Activated T-cell treated with anti-CD3 and anti-CD28 coated beads, Interleukin-2, amount 50 U/mL, for 4 hours (primary cell): ENCODE results near the gene KCNIP4. TPM values are rescaled to one million over a fixed set of nuclear protein-coding genes. Genes with fewer than 3 reads are reported as not detected.
"Not testable (repeated sequence)": the region's sequence is repeated elsewhere in the genome, so short reads cannot be mapped to it uniquely, and the experiment has no call there.

Experiments
- ATAC-seq, 2 donors: fragments of 200-7000 bp; cut with Tn5 transposase; one replicate each; pipeline ENCODE4 v1.10.0; 2021
- DNase-seq: peaks from one replicate; pipeline ENCODE4 v3.0.0-alpha.2; 2020
- H3K27me3 Mint-ChIP-seq: one replicate; pipeline ENCODE4 v1.8.0; 2021; ENCODE audit warnings: low read depth, mixed read lengths
- H3K36me3 Mint-ChIP-seq: one replicate; pipeline ENCODE4 v1.8.0; 2022; ENCODE audit warnings: mixed read lengths; ENCODE audit not compliant: insufficient read depth
- H3K4me1 Mint-ChIP-seq: one replicate; pipeline ENCODE4 v1.8.0; 2021; ENCODE audit warnings: low read depth, mixed read lengths
- H3K4me3 Mint-ChIP-seq: one replicate; pipeline ENCODE4 v1.8.0; 2021; ENCODE audit warnings: mild to moderate bottlenecking, moderate library complexity, mixed read lengths
- H3K9me3 Mint-ChIP-seq: one replicate; pipeline ENCODE4 v1.8.0; 2021; ENCODE audit warnings: mixed read lengths
- total RNA-seq, 3 donors: library from RNA; stranded (reverse); gene quantifications; one replicate each; pipeline ENCODE4 v1.2.1, GENCODE V29; 2021

Gene KCNIP4
- total RNA-seq, 3 donors from 2014 or later, result not detected

DNA sequence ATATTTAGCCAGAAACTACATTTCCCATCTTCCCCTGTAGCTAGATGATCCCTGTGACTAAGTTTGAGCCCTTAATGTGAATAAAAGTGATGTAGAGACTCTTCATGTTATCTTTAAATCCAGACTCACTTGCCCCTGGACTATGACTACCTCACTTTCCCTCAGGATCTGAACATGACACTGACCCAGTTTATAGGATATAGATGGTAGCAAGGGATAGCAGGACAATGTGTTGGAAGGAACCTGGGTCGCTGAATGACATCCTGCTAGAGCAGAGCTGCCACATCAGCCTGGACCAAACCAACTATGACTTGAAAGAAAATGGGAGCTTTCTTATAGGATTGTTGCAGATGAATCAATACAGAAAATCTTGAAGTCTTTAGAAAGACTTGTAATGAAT lies 1110.1 kb downstream of the KCNIP4 start:
- no peak overlapping the region for H3K4me3 Mint-ChIP-seq
- H3K4me1 Mint-ChIP-seq, result no peaks in the 10 kb centered on the region
- H3K36me3 Mint-ChIP-seq, result no peaks in the 10 kb centered on the region
- peaks cover 4% of the 10 kb centered on the region for H3K9me3 Mint-ChIP-seq
- ATAC-seq (no peak), DNase-seq (no peak)
- no peaks in the 10 kb centered on the region for H3K27me3 Mint-ChIP-seq

DNA sequence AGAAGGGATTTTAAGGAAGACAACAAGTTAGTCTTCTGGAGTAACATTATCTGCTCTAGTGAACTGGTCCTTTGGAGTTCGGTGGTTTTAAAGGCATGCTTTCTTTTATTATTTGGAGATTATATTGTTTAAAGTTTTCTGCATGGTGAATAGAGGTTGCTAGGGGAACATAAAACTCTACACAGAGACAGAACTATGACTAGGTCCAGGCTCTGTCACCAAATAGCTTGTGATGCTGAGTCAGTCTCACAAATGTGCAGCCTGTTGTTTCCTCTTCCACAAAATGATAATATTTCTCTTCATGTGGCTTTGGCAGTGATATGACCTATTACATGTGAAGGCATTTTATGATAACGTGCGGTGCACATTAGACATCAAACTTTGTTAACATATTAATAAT lies 1115.7 kb downstream of the KCNIP4 start:
- H3K27me3 Mint-ChIP-seq, result no peaks in the 10 kb centered on the region
- H3K4me3 Mint-ChIP-seq, result no peak overlapping the region
- ATAC-seq (no peak), DNase-seq (no peak)
- peaks cover 4% of the 10 kb centered on the region for H3K9me3 Mint-ChIP-seq
- no peaks in the 10 kb centered on the region for H3K36me3 Mint-ChIP-seq
- no peaks in the 10 kb centered on the region for H3K4me1 Mint-ChIP-seq

DNA sequence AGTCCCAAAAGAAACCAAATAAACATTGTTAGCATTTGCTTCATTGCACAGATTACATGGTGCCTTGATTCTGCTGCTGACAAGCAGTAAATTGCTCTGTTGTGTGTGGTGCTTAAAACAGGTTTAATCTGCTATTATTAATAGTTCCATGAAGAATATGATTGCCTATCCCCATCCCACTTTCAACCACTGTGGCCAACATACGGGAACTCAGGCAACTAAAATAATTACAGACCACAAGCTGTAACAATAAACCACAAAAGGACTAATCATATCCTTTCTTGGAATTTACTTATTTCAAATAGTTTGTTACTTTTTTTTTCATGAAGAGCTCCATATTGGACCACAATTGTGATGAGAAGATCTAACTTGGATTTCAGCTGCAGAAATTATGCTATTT lies 1116.8 kb downstream of the KCNIP4 start:
- ATAC-seq (no peak), DNase-seq (no peak)
- Mint-ChIP-seq H3K4me1 (no peaks in the 10 kb centered on the region), H3K9me3 (peaks cover 2% of the 10 kb centered on the region), H3K36me3 (no peaks in the 10 kb centered on the region), H3K4me3 (no peak overlapping the region), H3K27me3 (no peaks in the 10 kb centered on the region)

DNA sequence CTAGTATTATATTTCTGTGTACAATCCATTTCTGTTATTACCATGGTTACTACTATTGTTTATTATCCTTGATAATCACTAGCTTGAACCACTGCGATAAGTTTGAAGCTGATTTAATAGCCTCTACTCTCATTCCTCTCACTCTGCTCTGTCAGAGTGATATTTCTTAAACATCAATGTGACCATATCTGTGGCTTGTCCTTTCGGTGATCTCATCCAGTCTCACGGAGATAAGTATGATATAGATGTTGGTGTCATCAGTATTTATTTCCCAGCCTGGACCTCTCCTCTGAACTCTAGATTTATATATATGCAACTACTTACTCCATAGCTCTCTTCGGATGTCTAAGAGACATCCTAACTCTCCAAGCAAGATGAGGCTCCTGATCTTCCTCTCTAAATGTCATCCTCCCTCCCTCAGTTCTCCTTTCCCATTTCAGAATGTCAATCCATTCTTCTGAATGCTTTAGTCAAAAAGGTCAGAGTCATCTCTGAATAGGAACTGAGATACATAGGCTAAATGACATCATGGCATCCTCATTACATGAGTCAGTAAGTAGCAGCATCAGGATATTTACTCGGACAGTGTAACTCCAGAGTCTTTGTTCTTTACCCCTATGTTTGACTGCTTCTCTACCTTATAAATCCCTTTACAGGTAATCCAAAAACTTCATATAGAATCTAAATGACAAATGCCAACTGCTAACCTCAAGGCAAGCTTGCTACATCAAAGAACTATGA lies 1118.8 kb downstream of the KCNIP4 start:
- DNase-seq (no peak), ATAC-seq (no peak)
- H3K9me3 Mint-ChIP-seq, result peaks cover 4% of the 10 kb centered on the region
- H3K27me3 Mint-ChIP-seq, result no peaks in the 10 kb centered on the region
- no peaks in the 10 kb centered on the region for H3K4me1 Mint-ChIP-seq
- no peak overlapping the region for H3K4me3 Mint-ChIP-seq
- no peaks in the 10 kb centered on the region for H3K36me3 Mint-ChIP-seq

DNA sequence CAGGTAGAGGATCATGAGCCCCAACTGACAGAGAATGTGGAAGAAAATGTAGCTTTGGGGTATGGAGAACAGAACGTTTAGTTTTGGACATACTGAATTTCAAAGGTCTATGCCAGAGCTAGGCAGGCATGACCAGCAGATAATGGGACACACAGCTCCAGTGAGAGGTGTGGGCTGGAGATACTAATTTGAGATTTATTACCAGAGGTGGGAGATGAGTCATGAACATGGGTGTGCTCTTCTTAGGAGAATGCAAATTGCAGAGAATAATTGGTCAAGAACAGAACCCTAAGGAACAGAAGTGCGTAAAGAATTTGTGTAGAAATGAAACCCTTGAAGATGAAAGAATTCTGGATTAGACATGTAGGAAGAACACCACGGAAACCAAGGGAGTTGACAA lies 1123.1 kb downstream of the KCNIP4 start:
- no peak for ATAC-seq
- Mint-ChIP-seq H3K4me3 (no peak overlapping the region), H3K36me3 (no peaks in the 10 kb centered on the region), H3K4me1 (no peaks in the 10 kb centered on the region), H3K9me3 (peaks cover 4% of the 10 kb centered on the region), H3K27me3 (no peaks in the 10 kb centered on the region)
- DNase-seq, result no peak

DNA sequence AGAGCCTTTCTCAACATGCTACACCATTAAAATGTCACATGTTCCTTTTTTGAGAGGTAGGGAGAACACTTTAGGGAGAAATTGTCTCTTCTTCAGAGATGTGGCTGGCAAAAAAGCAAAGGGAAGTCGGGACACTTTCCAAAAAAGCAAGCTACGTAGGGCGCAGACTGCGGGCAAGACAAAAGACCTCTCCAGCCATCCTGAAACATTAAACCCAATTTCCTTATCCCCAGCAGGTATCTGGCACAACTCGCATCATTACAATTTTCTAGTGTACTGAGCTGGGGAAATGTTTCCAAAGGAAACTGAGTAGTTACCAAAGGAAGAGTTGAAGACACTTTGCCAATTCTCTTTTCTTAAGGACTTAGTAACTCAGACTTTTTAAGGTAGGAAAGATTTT lies 1132.3 kb downstream of the KCNIP4 start:
- ATAC-seq, result no peak
- Mint-ChIP-seq H3K36me3 (no peaks in the 10 kb centered on the region), H3K27me3 (no peaks in the 10 kb centered on the region), H3K4me1 (no peaks in the 10 kb centered on the region), H3K4me3 (no peak overlapping the region), H3K9me3 (peaks cover 4% of the 10 kb centered on the region)
- no peak for DNase-seq

DNA sequence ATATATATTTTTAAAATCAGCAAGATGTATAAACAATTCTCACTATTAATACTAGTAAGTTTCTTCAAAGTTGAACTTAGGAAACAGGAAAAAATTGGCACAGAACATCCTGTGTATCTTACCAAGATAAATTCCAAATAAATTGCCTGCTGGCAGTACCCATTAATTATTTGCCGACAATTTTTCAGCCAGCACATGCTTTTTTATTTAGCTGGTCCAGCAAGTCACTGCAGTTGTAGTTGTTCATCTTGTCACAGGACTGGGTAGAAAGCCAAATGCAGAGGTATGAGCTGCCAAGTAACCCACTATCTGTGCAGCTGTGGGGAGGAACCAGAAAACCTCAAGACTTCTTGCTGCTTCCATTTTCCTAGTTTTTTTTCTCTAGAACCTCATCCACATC lies 1134.9 kb downstream of the KCNIP4 start:
- no peak overlapping the region for H3K4me3 Mint-ChIP-seq
- no peaks in the 10 kb centered on the region for H3K27me3 Mint-ChIP-seq
- H3K36me3 Mint-ChIP-seq, result no peaks in the 10 kb centered on the region
- ATAC-seq, result no peak
- H3K4me1 Mint-ChIP-seq, result no peaks in the 10 kb centered on the region
- peaks cover 6% of the 10 kb centered on the region for H3K9me3 Mint-ChIP-seq
- no peak for DNase-seq

DNA sequence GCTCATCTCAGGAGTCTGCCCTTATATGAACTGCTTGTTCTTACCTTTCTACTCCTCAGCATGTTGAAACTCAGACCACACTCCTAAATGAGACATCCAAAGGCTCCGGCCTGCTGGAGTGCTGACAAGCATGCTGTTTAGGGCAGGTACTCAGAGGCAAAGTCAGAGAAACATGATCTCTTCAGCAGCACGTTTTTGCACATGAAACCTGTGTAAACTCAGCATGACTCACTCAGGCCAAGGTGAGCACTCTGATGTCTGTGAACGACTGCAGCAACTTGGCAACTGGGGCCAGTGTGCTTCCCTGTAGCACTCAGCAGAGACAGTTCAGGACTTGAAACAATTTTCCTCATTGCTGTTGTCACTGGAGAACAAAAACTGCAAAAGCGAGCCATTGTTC lies 1138.8 kb downstream of the KCNIP4 start:
- no peaks in the 10 kb centered on the region for H3K36me3 Mint-ChIP-seq
- ATAC-seq, result no peak
- no peaks in the 10 kb centered on the region for H3K4me1 Mint-ChIP-seq
- H3K27me3 Mint-ChIP-seq, result no peaks in the 10 kb centered on the region
- DNase-seq, result no peak
- peaks cover 6% of the 10 kb centered on the region for H3K9me3 Mint-ChIP-seq
- H3K4me3 Mint-ChIP-seq, result no peak overlapping the region

DNA sequence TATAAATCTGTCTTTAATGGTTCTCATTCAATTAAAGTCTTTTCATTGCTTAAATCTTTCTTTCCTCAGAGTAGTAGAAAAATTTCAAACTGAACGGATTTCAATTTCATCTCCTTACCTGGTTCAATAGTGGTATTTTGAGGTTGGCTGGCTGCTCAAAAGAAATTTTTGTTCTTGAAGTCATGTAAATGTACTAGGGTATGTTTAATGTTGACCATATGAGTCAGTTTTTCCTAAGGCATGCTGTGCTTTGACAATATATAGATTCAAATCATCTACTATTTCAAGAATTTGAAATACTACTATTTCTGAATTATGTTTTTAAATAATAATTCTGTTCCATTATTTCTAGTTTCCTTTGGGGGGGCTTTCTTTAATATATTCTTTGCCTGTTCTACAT lies 1142.9 kb downstream of the KCNIP4 start:
- peaks cover 7% of the 10 kb centered on the region for H3K9me3 Mint-ChIP-seq
- H3K36me3 Mint-ChIP-seq, result no peaks in the 10 kb centered on the region
- H3K4me1 Mint-ChIP-seq, result no peaks in the 10 kb centered on the region
- no peaks in the 10 kb centered on the region for H3K27me3 Mint-ChIP-seq
- ATAC-seq (no peak), DNase-seq (no peak)
- H3K4me3 Mint-ChIP-seq, result no peak overlapping the region

DNA sequence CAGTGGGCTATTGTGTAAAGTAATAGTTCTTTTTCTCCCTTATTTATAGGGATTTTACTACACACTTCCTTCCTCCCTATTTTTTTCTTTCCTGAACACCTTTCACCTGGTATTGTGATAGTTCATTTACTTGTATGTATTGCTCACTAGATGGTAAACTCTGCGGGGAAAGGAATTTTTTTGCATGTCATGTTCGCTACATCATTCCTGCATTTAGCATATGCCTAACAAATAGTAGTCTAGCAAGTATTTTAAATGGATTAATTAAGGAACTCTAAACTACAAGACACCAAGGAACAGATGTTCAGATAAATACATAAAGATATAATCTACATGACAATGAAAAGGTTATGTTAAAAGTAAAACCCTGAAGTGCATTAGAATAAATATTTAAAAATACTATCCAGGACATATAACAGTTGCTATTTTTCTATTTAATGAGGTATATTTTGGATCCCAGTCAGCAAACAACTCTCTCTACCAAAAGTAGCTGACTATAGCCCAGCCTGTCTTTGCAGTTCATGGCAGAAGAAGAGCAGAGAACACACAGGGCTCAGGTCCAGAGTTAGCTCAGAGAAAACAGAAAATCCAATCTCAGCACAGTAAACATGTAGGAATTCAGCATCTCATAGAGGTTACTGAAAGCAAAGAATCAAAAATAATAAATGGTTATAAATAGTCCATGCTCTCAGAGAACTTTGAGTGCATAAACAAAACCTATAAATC lies 1160.5 kb downstream of the KCNIP4 start:
- Mint-ChIP-seq H3K27me3 (no peaks in the 10 kb centered on the region), H3K4me1 (no peaks in the 10 kb centered on the region), H3K9me3 (peaks cover 7% of the 10 kb centered on the region), H3K4me3 (no peak overlapping the region), H3K36me3 (no peaks in the 10 kb centered on the region)
- ATAC-seq (no peak), DNase-seq (no peak)

DNA sequence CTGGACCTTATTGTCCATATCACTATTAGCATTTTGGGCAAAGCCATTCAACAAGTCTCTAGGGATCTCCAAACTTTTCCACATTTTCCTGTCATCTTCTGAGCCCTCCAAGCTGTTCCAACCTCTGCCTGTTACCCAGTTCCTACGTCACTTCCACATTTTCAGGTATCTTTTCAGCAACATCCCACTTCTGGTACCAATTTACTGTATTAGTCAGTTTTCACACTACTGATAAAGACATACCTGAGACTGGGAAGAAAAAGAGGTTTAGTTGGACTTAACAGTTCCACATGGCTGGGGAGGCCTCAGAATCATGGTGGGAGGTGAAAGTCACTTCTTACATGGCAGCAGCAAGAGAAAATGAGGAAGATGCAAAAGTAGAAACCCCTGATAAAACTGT lies 1165.4 kb downstream of the KCNIP4 start:
- H3K9me3 Mint-ChIP-seq, result peaks cover 23% of the 10 kb centered on the region
- H3K36me3 Mint-ChIP-seq, H3K4me3 Mint-ChIP-seq, H3K4me1 Mint-ChIP-seq, ATAC-seq, DNase-seq, H3K27me3 Mint-ChIP-seq: not testable (repeated sequence)

DNA sequence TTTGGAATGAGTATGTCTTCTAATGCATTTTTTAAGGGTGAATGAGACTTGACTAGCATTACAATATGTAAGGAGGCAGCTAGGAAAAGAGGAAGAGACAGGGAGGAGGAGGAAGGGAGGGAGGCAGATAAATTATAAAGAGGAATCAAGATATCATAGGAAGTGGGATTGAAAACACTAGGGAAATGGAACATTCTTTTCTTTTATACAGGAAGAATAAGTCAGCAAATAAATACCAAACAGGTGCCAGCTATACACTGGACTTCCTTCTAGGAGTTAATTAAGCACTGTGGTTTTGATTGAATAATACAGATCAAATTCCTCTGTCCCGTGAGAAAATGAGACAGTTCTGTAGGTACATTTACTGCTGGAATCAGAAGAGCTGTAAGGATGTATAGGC lies 1169.7 kb downstream of the KCNIP4 start:
- Mint-ChIP-seq H3K4me1 (no peaks in the 10 kb centered on the region), H3K36me3 (no peaks in the 10 kb centered on the region), H3K27me3 (no peaks in the 10 kb centered on the region), H3K4me3 (no peak overlapping the region), H3K9me3 (peaks cover 27% of the 10 kb centered on the region)
- no peak for ATAC-seq
- no peak for DNase-seq

DNA sequence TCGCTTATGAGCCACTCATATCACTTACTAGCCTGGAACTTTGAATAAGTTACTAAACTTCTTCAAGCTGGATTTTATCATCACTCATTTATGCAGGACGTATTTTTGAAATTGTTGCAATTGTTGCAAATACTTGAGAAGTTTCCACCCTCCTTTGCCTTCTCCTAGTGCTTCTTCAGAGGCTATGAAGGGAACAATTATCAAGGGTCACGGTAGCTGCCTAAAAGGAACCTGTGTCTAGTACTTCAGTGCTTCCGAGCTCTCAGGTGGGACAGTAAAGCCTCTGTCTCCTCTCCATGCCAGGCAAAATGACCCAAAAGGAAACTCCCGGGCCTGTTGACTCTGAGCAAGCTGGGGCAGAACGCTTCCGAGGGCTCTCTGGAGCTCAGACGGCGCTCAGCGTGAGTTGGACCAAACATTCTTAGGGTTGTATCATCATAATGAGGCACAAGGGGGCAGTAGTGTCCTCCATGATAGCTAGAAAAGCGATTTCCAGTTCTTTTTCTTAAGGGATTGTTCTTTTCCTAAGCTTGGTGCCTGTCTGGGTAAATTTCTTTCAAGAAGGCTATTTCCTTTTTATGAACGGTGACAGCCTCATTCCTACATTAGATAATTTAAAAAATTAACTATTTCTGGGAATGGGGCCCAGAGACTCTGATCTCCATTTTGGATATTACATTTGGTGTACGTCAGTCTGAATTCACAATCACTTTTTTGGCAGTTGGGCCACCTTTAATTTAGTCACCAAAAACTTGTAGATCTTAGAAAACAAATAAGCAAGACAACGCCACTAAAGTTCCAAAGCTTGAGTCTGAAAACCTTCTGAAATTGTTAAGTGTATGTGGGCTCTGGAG lies 1175.2 kb downstream of the KCNIP4 start:
- no peak for DNase-seq
- peaks cover 2% of the 10 kb centered on the region for H3K4me1 Mint-ChIP-seq
- no peak overlapping the region for H3K4me3 Mint-ChIP-seq
- no peaks in the 10 kb centered on the region for H3K36me3 Mint-ChIP-seq
- H3K27me3 Mint-ChIP-seq, result peaks cover 3% of the 10 kb centered on the region
- H3K9me3 Mint-ChIP-seq, result peaks cover 6% of the 10 kb centered on the region
- ATAC-seq, result no peak

DNA sequence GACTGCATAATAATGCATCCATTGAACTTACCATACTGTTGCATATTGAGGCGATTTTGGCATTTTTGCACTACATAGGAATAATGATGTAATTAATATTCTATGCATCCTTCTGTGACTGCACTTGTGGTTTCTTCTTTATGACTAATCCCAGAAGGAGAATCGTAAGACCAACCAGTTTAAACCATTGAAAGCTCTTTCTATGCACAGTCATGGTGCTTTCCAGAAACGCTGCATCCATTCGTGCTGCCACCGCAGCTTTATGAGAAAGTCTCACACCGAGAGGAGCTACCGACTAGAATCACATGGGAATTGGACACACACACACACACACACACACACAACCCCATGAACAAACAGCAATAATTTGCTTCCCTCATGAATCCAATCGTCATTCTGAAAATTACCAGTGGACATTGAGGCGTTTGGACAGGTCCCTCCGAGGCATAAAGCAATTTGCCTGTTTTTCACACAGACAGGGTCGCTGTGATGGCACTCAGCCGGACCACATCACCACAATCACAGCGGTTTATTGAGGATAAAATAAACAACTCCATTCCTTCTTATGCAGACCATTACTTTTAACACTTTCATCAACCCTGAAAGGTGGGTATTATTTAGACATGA lies 1184.1 kb downstream of the KCNIP4 start:
- Mint-ChIP-seq H3K4me3 (no peak overlapping the region), H3K36me3 (no peaks in the 10 kb centered on the region), H3K27me3 (no peaks in the 10 kb centered on the region), H3K4me1 (no peaks in the 10 kb centered on the region), H3K9me3 (no peaks in the 10 kb centered on the region)
- no peak for DNase-seq
- no peak for ATAC-seq
